ENCODE measurements around the gene KLHL11.
"Not testable (repeated sequence)": the region's sequence is repeated elsewhere in the genome, so short reads cannot be mapped to it uniquely, and the experiment has no call there.

Gene KLHL11

DNA sequence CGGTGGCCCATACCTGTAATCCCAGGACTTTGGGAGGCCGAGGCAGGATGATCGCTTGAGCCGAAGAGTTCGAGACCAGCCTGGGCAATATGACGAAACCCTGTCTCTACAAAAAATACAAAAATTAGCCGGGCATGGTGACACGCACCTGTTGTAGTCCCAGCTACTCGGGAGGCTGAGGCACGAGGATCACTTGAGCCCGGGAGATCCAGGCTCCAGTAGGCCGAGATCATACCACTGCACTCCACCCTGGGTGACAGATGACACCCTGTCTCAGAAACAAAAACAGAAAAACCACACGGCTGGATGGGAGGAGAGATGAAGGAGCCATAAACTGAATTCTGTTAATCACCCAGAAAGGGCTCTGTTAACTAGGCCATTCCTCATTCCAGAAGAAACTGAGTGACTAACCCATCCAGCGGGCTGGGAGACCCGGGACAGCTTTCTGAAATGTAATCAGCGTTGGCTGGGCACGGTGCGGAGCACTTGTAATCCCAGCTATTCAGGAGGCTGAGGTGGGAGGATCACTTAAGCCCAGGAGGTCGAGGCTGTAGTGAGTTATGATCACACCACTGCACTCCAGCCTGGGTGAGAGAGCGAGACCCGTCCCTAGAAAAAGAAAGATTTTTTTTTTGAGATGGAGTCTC lies 28.6 kb downstream of the KLHL11 start:
- DNase-seq (ENCODE audit: low read depth), result no peak

- DNase-seq (ENCODE audit: low read depth), result no peak
These were observed 29.2 kb downstream of the KLHL11 start, which contains the start of gene NT5C3B for GRCh38 chr17:41835800-41836549. TSS of gene NT5C3B (minus strand) at chr17:41836232. CDS start at chr17:41836193, 39 bp downstream.

- no peak for DNase-seq (ENCODE audit: low read depth)
These were observed 29.9 kb downstream of the KLHL11 start for GRCh38 chr17:41835214-41835799.

GRCh38 chr17:41829961-41830360 lies 35.3 kb downstream of the KLHL11 start:
- not testable (repeated sequence) for DNase-seq (ENCODE audit: low read depth)

GRCh38 chr17:41825175-41825845 lies 39.9 kb downstream of the KLHL11 start:
- no peak for DNase-seq (ENCODE audit: low read depth)

- no peak for DNase-seq (ENCODE audit: low read depth)
These were observed 41.1 kb downstream of the KLHL11 start for GRCh38 chr17:41824086-41824485.

DNA sequence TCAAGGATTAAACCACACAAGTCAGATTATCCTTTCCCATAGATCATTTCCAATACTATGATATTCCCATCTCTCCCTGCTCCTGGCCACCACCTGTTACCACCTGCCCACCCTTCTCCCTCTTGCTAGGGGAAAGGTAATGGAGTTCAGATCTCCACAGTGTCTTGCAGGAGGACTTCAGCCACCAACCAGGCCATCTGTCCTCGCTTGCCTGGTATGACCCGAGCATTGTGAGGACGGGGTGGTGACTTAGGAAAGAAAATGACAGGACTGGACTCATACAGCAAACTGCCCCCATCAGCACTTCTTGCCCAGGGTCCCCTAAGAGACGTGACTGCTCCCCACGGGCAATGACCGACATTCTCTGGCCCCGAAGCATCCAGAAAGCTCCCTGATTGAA lies 41.6 kb downstream of the KLHL11 start:
- DNase-seq (ENCODE audit: low read depth), result no peak

DNA sequence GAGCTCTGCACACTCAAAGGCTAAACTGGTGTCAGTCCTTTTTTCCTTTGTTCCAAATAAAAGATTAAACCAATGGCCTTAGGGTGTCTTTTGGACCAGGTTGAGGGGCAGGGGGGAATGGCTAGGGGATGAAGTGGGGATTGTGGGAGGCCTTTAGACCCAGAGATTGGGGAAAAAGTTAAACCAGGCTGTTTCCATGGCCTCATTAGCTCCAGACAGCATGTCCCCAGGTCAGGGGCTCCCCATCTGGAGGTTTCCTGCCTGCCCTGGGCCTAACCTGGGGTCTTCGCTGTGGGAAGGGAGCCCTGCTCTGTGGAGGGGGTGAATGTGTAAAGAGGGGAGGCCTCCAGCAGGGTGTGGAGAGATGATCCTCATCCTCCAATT lies 42.1 kb downstream of the KLHL11 start:
- DNase-seq (ENCODE audit: low read depth), result no peak

GRCh38 chr17:41822216-41823140 lies 42.7 kb downstream of the KLHL11 start:
- DNase-seq (ENCODE audit: low read depth), result no peak

- no peak for DNase-seq (ENCODE audit: low read depth)
These were observed 43.4 kb downstream of the KLHL11 start for GRCh38 chr17:41821776-41822175.

DNA sequence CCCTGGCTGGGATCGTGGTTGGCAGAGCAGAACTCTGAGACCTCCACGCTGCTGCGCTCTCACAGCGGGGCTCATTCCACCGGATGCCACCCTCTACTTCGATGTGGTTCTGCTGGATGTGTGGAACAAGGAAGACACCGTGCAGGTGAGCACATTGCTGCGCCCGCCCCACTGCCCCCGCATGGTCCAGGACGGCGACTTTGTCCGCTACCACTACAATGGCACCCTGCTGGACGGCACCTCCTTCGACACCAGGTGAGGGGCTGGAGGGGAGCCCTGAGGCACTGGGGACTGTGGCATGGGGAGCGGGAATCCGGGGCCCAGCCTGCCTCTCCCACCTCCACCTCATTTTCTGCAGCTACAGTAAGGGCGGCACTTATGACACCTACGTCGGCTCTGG lies 47.2 kb downstream of the KLHL11 start:
- no peak for DNase-seq (ENCODE audit: low read depth)

GRCh38 chr17:41816637-41817320 lies 48.4 kb downstream of the KLHL11 start:
- DNase-seq (ENCODE audit: low read depth), result no peak

DNA sequence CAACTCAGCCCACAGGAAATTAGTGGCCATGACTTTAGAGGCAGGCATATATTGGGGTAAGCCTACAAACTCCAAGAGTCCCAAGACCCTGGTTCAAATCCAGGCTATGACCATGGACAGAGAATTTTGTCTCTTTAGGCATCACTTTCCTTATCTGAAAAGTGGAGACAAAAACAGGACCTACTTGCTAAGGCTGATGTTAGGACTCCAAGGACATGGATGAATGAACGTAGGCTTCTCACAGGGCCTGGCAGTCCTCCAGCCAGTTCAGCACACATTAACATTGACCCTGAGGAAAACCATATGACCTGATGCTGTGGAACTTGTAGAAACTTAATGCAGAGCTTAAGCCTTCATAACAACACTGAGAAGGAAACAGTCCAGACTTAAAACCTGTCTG lies 51.0 kb downstream of the KLHL11 start:
- no peak for DNase-seq (ENCODE audit: low read depth)

DNA sequence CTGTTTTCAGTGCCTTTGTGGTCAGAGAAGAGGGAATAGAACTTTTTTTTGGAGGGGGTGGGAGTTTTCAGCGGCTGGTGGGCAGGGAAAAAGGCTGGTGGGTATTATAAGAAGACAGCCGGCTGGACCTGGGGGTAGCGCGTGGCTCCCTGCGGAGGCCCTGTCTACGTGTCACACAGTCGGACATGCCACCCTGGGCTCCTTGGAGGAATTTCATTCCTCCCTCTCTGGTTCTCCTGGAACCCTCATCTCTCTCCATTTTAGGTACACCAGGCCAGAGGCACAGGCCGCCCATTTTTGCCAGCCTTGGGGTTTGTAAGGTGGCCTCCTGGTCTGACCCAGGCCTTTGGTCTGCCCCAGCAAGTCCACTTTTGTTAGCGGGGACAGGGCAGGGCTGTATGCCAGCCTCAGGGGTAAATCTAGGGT lies 51.5 kb downstream of the KLHL11 start:
- DNase-seq (ENCODE audit: low read depth), result no peak

- DNase-seq (ENCODE audit: low read depth), result no peak
These were observed 52.0 kb downstream of the KLHL11 start for GRCh38 chr17:41813152-41813680.

DNA sequence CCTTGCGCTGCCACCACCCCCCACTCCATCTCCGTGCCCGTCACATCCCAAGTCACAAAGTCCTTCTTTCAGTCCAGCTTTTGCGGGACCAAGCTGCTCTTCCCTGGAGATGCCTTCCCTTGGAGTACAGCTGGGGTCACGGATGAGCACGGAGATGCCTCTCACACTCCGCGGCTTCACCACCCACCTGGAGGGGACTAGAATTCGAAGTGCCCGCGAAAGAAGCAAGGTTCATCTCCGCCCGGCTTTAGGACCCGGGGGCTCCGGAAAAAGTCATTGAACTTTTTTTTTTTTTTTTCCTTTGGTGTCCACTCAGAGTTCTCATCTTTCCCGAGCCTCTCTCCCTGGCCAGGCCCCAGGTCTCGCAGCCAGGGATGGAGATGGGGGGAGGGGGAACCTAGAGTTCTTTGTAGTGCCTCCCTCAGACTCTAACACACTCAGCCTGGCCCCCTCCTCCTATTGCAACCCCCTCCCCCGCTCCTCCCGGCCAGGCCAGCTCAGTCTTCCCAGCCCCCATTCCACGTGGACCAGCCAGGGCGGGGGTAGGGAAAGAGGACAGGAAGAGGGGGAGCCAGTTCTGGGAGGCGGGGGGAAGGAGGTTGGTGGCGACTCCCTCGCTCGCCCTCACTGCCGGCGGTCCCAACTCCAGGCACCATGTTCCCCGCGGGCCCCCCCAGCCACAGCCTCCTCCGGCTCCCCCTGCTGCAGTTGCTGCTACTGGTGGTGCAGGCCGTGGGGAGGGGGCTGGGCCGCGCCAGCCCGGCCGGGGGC lies 52.7 kb downstream of the KLHL11 start, which contains the start of gene FKBP10:
FKBP10 (plus strand) TSS at position 624 of the 771 bp plus-strand sequence; CDS start at position 655, 31 bp downstream.
- peak; percentile 70 for DNase-seq (ENCODE audit: low read depth)

- no peak for DNase-seq (ENCODE audit: low read depth)
These were observed 53.5 kb downstream of the KLHL11 start, which contains the start of gene P3H4 for GRCh38 chr17:41811549-41812380. TSS of gene P3H4 (minus strand) at chr17:41811949. CDS start at chr17:41811915, 34 bp downstream.

DNA sequence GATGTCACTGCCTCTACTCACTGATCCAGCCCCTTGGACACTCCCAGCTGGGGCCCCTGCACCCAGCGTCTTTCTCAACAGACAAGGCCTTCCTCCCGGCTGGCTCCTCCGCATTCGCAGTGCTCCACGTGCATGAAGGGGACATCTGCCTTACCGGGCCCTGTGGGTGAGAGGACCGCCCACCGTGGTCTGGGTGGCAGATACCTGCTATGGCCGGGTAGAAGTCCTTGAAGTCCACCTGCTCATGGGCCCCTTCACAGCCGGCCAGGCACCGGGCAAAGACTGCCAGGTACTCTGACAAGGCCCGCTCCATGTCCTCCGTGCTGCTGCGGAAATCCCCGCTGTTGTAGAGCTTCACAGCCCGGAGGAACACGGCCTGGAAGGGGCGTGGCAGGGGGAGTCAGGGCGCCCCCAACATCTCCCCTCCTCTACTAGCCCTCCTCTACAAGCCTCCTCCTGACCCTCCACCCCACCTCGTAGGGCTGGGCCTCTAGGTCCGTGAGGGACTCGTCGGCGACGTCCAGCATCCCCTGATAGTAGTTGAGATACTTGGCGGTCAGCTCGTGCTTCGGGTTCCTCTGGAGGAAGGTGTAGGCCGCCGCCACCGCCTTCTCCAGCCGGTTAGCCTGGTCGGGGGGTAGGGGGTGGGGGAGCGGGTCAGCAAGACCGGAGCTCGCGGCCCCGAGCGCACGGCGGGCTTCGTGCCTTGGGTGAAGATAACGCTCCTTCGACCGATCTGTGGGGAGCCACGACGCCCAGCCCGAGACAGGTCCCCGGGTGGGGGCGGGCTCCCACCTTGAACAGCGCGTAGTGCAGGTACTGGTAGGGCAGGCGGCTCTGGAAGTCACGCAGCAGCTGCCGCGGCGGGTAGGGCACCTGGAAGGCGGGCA lies 54.3 kb downstream of the KLHL11 start:
- DNase-seq (ENCODE audit: low read depth), result no peak
